A549 treated with Mapracorat at 1 μM for 4 hours (cell line): ENCODE data around the gene SERF2. TPM values are rescaled to one million over a fixed set of nuclear protein-coding genes. Genes with fewer than 3 reads are reported as not detected.

Experiments
- total RNA-seq: library from RNA; stranded (reverse); fragments of 200-300 nt; extraction: Qiagen RNA extraction; gene quantifications from 5 replicates; pipeline ENCODE4 v1.2.3, GENCODE V29; 2022

SERF2 gene
- total RNA-seq = 524 to 727 TPM (median 679 TPM) in 5 replicates

DNA sequence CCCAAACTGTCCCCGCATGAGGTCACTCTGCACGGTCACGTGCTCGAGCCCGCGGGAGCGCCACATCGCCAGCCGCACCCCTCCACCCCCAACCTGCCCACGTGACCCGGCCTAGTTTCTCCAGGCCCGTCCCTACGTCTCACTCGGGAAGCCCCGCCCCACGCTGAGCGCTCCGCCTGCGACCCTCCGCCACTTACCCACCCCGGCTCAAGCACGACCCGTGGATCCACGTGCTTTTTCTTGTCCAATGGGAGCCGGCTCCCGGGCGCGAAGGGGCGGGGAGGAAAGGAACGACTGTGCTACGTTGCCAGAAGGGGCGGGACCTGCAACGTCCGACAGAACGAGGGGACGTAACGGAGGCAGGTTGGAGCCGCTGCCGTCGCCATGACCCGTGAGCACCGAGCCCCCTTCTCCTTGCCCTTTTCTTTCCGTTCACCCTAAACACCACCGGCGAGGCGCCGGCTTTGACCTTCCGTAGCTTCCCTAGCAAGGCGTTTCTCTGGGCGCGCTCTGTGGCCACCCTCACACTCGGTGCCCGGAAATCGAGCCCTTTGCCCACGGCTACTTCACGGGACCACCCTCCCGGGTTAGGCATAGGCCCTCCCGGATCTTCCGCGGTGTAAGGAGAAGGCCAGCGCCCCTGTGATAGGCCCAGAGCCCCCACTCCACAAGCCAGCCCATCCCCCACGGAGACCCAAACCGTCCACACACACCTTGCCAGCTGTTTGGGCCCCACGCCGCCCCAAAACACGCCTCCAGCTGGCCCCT, at the start of gene SERF2:
Gene SERF2 (plus strand): TSS at position 328 of the 768 bp plus-strand sequence. CDS start 57 bp downstream, at position 385.

DNA sequence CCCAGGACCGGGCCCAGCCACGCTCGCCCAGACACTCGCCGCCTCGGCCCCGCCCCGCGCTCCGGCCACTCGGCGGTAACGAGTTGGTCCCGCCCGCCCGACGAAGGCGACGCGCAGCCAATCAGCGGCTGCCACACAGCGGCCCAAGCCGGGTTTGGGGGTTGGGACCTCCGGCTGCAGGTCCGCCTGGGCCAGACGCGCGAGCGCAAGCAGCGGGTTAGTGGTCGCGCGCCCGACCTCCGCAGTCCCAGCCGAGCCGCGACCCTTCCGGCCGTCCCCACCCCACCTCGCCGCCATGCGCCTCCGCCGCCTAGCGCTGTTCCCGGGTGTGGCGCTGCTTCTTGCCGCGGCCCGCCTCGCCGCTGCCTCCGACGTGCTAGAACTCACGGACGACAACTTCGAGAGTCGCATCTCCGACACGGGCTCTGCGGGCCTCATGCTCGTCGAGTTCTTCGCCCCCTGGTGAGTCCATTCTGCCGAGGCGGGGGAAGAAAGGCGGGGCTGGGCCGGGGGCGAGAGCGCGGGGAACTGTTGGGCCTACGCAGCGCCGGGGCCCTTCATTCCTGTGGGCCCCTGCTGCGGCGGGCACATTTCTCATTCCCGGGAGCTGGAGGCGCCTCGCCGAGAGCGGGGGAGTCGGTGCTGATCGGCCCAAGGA, 45.7 kb upstream of the SERF2 start, which contains the start of gene PDIA3:
Gene PDIA3 (plus strand): TSS at position 194 of the 658 bp plus-strand sequence. CDS start 102 bp downstream, at position 296.

DNA sequence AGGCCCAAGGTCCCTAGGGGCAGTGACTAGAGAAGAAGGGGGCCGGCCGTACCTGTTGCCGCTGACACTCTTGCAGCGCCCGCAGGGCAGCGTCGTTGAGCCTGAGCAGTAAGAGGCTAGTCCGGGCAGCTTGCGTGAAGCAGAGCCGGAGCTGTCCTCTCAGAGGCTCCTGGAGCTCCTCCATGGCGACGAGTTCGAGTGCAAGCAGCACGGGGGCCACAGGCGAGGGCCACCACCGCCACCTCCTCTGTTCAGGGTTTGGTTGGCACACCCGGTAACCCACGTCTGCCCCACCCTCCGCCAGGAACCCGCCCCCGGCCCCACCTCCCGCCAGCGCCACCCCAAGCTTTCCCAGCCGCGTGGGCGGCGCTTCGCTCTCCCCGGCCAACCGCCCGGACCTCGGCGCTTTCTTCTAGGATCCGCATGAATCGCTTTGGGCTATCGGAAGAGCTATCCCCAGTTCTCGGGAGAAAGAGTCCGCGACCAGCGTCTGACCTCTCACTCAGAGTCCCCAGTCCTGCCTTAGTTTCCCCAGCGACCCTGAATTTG, 15.3 kb upstream of the SERF2 start, which contains the start of gene ELL3:
Gene ELL3 (minus strand): TSS at position 249 of the 549 bp plus-strand sequence. CDS start 65 bp downstream, at position 184.

DNA sequence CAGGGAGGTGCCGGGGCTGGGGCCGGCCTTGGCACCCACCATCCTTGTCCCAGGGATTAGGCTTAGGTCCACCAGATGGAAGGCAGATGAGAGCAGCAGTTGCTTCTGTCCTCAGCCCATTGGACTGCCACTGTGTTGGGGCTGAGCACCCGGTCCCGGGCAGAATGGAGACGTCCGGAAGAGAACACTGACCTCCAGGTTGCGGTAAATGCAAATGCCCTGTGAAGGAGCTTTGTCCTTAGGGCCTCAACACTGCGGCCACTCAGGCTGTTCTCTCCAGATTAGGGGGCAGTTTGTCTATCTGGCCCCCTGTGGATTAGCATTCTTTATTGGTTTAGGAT, 7.8 kb downstream of the SERF2 start, which contains the start of gene SERINC4:
Gene SERINC4 (minus strand): TSS at position 276 of the 341 bp plus-strand sequence. CDS start 234 bp downstream, at position 42.

DNA sequence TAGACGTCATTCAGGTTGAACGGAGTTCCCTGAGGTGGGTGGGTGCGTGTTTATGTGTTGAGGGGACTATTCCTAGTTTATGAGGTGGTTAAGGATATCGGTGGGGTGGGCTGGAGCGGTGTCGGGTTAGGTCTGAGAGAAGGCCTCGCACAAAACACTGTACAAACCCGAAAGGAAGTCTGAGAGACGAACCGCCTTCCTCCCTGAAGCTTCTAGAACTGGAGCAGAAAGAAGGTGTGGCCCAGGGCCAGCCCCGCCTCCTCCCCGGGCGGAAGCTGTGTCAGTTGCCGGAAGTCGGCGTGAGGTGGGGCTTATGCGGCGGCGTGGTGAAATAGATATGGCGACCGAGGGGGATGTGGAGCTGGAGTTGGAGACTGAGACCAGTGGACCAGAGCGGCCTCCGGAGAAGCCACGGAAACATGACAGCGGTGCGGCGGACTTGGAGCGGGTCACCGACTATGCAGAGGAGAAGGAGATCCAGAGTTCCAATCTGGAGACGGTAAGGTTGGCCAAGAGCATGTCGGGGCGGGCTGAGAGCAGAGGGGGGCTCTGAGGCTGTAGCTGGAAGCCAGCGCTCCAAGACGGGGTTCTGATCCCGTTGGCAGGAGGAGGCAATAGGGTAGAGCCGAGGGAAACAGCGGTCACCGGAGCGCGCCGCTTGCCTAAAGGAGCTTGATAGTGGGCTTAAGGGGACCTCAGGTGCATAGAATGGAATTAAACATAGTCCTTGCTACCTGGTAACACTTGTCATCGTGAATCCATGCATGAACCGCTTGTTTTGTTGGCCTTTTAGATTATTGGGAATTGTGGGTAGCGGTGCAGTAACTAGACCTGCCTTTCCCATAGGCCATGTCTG, 8.4 kb downstream of the SERF2 start, which contains the start of gene HYPK:
Gene HYPK (plus strand): TSS at position 314 of the 856 bp plus-strand sequence. CDS start 24 bp downstream, at position 338.

DNA sequence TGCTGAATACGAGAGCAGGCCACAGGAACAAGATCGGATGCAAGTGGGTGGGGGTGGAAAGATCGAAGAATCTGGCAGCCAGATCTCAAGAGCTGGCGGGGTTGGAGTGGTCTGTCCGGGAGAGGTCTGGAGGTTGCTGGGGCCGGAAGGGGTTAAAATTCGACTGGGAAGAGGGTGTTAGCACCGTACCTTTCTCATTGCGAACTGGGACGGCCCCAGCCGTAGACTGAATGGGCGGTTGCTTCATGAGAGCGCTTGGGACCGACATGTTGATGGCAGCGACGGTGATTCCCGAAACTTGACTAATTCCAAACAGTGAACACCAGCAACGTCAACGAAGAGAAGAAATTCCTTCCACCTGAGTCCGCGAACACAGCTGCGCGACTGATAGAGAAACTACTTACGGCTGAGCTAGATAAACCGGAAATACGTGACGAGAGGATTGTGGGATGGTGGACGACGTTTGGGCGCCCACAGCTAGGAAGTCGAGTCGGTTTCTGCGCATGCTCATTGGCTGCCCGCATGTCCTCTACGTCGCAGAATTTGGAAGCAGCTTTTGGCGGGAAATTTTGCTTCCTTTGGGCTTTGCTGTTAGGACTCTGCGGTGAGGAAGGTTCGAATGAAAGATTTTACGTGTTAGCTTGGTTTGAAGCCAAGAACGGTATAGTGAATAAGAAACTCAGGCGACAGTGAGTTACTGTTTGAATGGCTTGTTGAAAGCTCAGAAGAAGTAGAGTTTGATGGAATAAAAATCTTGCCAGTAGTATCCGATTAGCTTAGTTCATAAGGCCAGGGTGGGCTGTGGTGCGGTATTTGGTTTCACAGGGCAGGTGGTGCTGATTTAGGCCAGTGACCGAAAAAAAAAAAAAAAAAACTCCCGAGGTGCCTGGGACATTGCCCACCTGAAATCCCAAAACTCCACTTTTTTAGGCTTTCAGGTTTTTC, 32.5 kb downstream of the SERF2 start, which contains the start of gene MFAP1:
Gene MFAP1 (minus strand): TSS at position 389 of the 945 bp plus-strand sequence. CDS start 121 bp downstream, at position 268.

DNA sequence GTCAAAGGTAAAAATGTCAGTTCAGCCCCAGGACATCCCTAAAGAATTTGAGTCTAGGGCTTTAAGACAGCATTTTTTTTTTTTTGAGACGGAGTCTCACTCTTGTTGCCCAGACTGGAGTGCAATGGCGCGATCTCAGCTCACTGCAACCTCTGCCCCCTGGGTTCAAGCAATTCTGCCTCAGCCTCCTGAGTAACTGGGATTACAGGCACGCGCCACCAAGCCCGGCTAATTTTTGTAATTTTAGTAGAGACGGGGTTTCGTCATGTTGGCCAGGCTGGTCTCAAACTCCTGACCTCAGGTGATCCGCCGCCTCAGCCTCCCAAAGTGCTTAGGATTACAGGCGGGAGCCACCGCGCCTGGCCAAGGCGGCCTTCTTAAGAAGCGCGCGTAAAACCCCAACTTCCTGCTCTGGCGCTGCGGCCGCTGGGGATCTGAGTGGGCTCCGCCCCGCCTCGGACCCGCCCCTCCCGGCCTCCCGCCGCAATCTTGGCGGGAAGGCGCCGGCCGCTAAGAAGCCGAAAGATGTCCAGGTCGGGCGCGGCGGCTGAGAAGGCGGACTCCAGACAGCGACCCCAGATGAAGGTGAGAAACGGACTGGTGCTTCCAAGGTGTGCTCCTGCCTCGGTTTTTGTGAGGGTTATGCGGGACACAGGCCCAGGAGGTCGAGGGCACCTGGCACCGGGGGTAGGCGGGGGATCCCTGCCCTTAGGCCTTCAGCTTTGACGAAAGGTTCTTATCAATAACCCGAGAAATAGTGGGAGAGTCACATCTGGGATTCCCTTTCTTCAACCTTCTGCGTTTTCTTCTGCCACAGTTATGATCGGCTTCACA, 34.6 kb downstream of the SERF2 start, which contains the start of gene WDR76:
Gene WDR76 (plus strand): TSS at position 495 of the 834 bp plus-strand sequence. CDS start 31 bp downstream, at position 526.

Other genes starting within 250 kb of the SERF2 start
- gene PPIP5K1, start 202.1 kb upstream of the SERF2 start, total RNA-seq = 4.7 to 7.8 TPM (median 6.9 TPM) in 5 replicates
- gene CKMT1B, start 198.3 kb upstream of the SERF2 start, total RNA-seq = 2.7 to 5.1 TPM (median 3.3 TPM) in 5 replicates
- 0.12 to 0.30 TPM (median 0.23 TPM) in 4 of 5 replicates, not detected in the other for gene STRC, start 173.5 kb upstream of the SERF2 start, total RNA-seq
- gene CATSPER2, start 143.5 kb upstream of the SERF2 start, total RNA-seq = 0.39 to 1.3 TPM (median 0.48 TPM) in 5 replicates
- 2.0 to 3.5 TPM (median 2.7 TPM) in 5 replicates for gene CKMT1A, start 98.5 kb upstream of the SERF2 start, total RNA-seq
- 274 to 366 TPM (median 360 TPM) in 5 replicates for gene PDIA3, start 45.9 kb upstream of the SERF2 start, total RNA-seq
- gene ELL3, start 15.4 kb upstream of the SERF2 start, total RNA-seq = 0.97 to 2.2 TPM (median 1.4 TPM) in 5 replicates
- 0.07 to 0.08 TPM in 2 of 5 replicates, not detected in the others for gene SERINC4, start 7.9 kb downstream of the SERF2 start, total RNA-seq
- 4.0 to 12.2 TPM (median 4.2 TPM) in 5 replicates for gene HYPK, start 8.3 kb downstream of the SERF2 start, total RNA-seq
- gene MFAP1, start 32.4 kb downstream of the SERF2 start, total RNA-seq = 23.6 to 28.8 TPM (median 24.2 TPM) in 5 replicates
- gene WDR76, start 34.7 kb downstream of the SERF2 start, total RNA-seq = 10.9 to 14.0 TPM (median 12.9 TPM) in 5 replicates